Body of pancreas (tissue), 4 donors: ENCODE results near the gene SS18L1. TPM values are rescaled to one million over a fixed set of nuclear protein-coding genes. Genes with fewer than 3 reads are reported as not detected.

Experiments
- ATAC-seq: fragments of 150-250 bp; one replicate; pipeline ENCODE4 v1.9.1; 2016
- DNase-seq, 4 donors: peaks; one replicate each; pipeline ENCODE4 v3.0.0-alpha.2; 2019
- H3K27ac ChIP-seq, 4 donors: fragments of 200-600 bp; sonication (generic); 1 replicate in 3 of 4; 2 replicates in 1 of 4; pipeline versions ENCODE4 v1.5.1 to v1.6.1; 2016 to 2019; ENCODE audit warnings: mild to moderate bottlenecking in 1 of 4, mixed read lengths in 1 of 4, moderate library complexity in 1 of 4
- H3K27me3 ChIP-seq, 2 donors: fragments of 200-600 bp; sonication (generic); one replicate each; pipeline ENCODE4 v1.6.0; 2016; ENCODE audit warnings: mild to moderate bottlenecking in 1 of 2
- H3K36me3 ChIP-seq, 2 donors: fragments of 200-600 bp; sonication (generic); replicated peaks in 1 of 2; 2 replicates each; pipeline ENCODE4 v1.5.1; 2016; ENCODE audit warnings: low read depth in 2 of 2; ENCODE audit not compliant: insufficient read depth in 1 of 2
- H3K4me1 ChIP-seq: fragments of 200-600 bp; sonication (generic); one replicate; pipeline ENCODE4 v1.6.0; 2016
- H3K4me3 ChIP-seq, 2 donors: fragments of 200-600 bp; sonication (generic); 1 replicate in 1 of 2; 2 replicates in 1 of 2; pipeline ENCODE4 v1.5.1; 2016 to 2019
- H3K9me3 ChIP-seq, 3 donors: fragments of 200-600 bp; sonication (generic); 1 replicate in 2 of 3; 2 replicates in 1 of 3; pipeline ENCODE4 v1.5.1; 2016
- POLR2A ChIP-seq, 3 donors: fragments of 450-650 bp; IDR thresholded peaks; one replicate each; pipeline ENCODE4 v1.6.1; 2016; ENCODE audit warnings: antibody characterized with exemption in 3 of 3, mild to moderate bottlenecking in 2 of 3
- WGBS, 2 donors: methylation state at CpG; one replicate each; pipeline ENCODE4 v1.1.5; 2017; 5-methylcytosine and 5-hydroxymethylcytosine counted together
- intact Hi-C: fragments of 100-400 bp; cut with DNase I; formaldehyde crosslinking; loops from one replicate; pipeline ENCODE4 v1.15.1; 2023
- total RNA-seq, 2 donors: library from RNA; depleted of rRNA; stranded (reverse); fragments of >200 nt; gene quantifications; one replicate each; pipeline ENCODE4 v1.1.0, GENCODE V29; 2016
- TF ChIP-seq, protein P1 (sequence below), 7 experiments: fragments of 450-650 bp in 4 of 7; fragments of 200-600 bp in 3 of 7; sonication (generic) in 3 of 7; IDR thresholded peaks; one replicate each; pipeline ENCODE4 v1.5.1; 2016 to 2019; ENCODE audit warnings: antibody characterized with exemption in 7 of 7

The SS18L1 gene
- total RNA-seq, 2 donors from 2014 or later = 11.4 to 14.5 TPM

- no peak overlapping the region for H3K27ac ChIP-seq
- intact Hi-C loops = no loop called here
Observed at GRCh38 chr20:62170536-62170935, 27.0 kb downstream of the SS18L1 start.

GRCh38 chr20:62171245-62171644 is 27.7 kb downstream of the SS18L1 start:
- Histone ChIP-seq H3K36me3 (peaks cover 0 to 12% of the 10 kb centered on the region in 2 donors), H3K4me1 (no peaks in the 10 kb centered on the region), H3K9me3 (no peaks in the 10 kb centered on the region), H3K4me3 (no peak overlapping the region), H3K27me3 (no peaks in the 10 kb centered on the region), H3K27ac (no peak overlapping the region)
- intact Hi-C loops = no loop called here
- 88 to 92% methylated on average over 8 of the region's 8 CpGs for WGBS, 2 donors
- no peak for DNase-seq
- ATAC-seq = no peak
- TF ChIP-seq POLR2A (IDR thresholded peaks at IDR 0.05) = no peak
- TF ChIP-seq, protein P1, sequence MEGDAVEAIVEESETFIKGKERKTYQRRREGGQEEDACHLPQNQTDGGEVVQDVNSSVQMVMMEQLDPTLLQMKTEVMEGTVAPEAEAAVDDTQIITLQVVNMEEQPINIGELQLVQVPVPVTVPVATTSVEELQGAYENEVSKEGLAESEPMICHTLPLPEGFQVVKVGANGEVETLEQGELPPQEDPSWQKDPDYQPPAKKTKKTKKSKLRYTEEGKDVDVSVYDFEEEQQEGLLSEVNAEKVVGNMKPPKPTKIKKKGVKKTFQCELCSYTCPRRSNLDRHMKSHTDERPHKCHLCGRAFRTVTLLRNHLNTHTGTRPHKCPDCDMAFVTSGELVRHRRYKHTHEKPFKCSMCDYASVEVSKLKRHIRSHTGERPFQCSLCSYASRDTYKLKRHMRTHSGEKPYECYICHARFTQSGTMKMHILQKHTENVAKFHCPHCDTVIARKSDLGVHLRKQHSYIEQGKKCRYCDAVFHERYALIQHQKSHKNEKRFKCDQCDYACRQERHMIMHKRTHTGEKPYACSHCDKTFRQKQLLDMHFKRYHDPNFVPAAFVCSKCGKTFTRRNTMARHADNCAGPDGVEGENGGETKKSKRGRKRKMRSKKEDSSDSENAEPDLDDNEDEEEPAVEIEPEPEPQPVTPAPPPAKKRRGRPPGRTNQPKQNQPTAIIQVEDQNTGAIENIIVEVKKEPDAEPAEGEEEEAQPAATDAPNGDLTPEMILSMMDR (IDR thresholded peaks at IDR 0.05) = no peak

More at GRCh38 chr20:62170536-62170935, 27.0 kb downstream of the SS18L1 start:
- TF ChIP-seq POLR2A (IDR thresholded peaks at IDR 0.05) = no peak
- TF ChIP-seq, protein P1 (IDR thresholded peaks at IDR 0.05) = no peak
- Histone ChIP-seq H3K9me3 (no peaks in the 10 kb centered on the region), H3K4me3 (no peak overlapping the region), H3K4me1 (no peaks in the 10 kb centered on the region), H3K36me3 (peaks cover 2 to 12% of the 10 kb centered on the region in 2 donors), H3K27me3 (no peaks in the 10 kb centered on the region)
- DNase-seq (no peak), ATAC-seq (no peak)
- 88 to 95% methylated on average over 7 to 9 of the region's 9 CpGs for WGBS, 2 donors

DNA sequence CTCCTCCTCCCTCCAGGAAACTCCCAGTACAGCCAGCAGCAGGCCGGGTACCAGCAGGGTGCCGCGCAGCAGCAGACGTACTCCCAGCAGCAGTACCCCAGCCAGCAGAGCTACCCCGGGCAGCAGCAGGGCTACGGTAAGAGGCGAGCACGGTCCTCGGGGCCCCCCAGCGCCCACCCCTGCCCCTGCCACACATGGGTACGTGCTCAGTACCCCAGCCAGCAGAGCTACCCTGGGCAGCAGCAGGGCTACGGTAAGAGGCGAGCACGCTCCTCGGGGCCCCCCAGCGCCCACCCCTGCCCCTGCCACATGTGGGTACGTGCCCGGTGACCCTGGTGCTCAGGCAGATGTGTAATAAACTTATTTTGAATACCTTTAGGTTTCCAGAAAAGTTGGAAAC is 29.1 kb downstream of the SS18L1 start:
- no peak for ATAC-seq
- Histone ChIP-seq H3K36me3 (peaks cover 0 to 9% of the 10 kb centered on the region in 2 donors), H3K9me3 (no peaks in the 10 kb centered on the region), H3K27ac (no peak overlapping the region), H3K27me3 (no peaks in the 10 kb centered on the region), H3K4me3 (no peak overlapping the region), H3K4me1 (no peaks in the 10 kb centered on the region)
- intact Hi-C loops = no loop called here
- TF ChIP-seq, protein P1 (IDR thresholded peaks at IDR 0.05) = no peak
- no peak for TF ChIP-seq POLR2A (IDR thresholded peaks at IDR 0.05)
- 92% methylated on average over 11 to 18 of the region's 18 CpGs for WGBS, 2 donors
- no peak for DNase-seq

DNA sequence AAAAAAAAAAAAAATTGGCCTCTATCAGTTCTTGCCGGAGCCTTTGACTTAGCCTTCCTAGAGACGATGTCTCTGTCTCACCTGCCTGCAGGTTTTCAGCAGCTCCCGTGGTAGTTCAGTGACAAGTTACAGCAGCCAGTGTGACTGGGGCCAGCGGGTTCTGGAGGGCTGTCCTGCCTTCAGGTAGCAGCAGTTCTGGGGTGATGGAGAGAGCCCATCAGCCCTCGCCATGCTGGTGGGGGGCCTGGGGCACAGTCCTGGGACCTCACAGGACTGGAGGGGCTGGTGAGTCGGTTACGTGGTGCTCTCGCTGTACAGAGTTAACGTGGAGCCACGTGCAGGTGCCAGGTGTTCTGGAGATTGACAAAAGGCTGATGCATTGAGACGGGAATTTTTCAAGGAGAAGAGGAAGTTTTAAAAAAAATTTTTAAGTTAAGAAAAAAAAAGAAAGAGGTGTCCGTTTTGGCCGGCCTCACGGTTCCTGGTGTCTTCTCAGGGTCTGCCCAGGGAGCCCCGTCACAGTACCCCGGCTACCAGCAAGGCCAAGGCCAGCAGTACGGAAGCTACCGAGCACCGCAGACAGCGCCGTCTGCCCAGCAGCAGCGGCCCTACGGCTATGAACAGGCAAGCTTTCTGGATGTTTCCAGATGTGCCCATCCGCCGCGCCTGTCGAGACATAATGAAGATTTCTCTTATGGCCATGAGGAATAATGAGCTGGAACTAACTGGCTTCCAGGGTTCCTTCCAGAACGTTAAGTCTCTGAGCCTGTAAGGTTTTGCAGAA is 30.6 kb downstream of the SS18L1 start:
- Histone ChIP-seq H3K4me3 (no peak overlapping the region), H3K27ac (no peak overlapping the region), H3K36me3 (peaks cover 0 to 9% of the 10 kb centered on the region in 2 donors), H3K27me3 (no peaks in the 10 kb centered on the region), H3K4me1 (no peaks in the 10 kb centered on the region), H3K9me3 (no peaks in the 10 kb centered on the region)
- ATAC-seq = no peak
- TF ChIP-seq, protein P1 (IDR thresholded peaks at IDR 0.05) = no peak
- DNase-seq = no peak
- intact Hi-C loops = no loop called here
- 94 to 96% methylated on average over 28 of the region's 28 CpGs for WGBS, 2 donors
